ENCODE results near the gene CACTIN. TPM values are rescaled to one million over a fixed set of nuclear protein-coding genes. Genes with fewer than 3 reads are reported as not detected.

CACTIN gene
- total RNA-seq, 1 experiment from 2014 or later: 33.2 TPM

DNA sequence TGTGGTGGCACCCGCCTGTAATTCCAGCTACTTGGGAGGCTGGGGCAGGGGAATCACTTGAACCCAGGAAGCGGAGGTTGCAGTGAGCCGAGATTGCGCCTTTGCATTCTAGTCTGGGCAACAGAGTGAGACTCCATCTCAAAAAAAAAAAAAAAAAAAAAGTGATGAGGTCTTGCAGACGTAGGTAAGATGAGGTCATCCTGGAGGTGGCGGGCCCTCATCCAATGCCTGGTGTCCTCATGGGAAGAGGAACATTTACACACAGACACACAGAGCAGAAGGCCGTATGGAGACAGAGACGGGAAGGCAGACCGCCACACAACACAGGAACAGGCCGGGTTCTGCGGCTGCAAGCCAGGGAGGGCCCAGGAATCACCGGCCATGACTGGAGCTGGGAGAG lies 4.4 kb downstream of the CACTIN start:
- Histone ChIP-seq H3K4me2 (ENCODE audit: low read length) (no peak overlapping the region), H3K27me3 (ENCODE audit: insufficient read depth, low read length) (no peaks in the 10 kb centered on the region), H3K9ac (ENCODE audit: low read length) (no peak overlapping the region), H3K9me2 (ENCODE audit: insufficient read depth) (no peaks in the 10 kb centered on the region), H3K79me2 (ENCODE audit: insufficient read depth, low read length) (peaks cover 32% of the 10 kb centered on the region), H3K4me1 (ENCODE audit: control insufficient read depth in 1 of 2, insufficient read depth in 2 of 2, low read length in 2 of 2) (peaks cover 7 to 18% of the 10 kb centered on the region in 2 experiments; a peak in 3 of 4 replicates), H3K27ac (ENCODE audit: low read depth, low read length) (no peak overlapping the region), H3K36me3 (ENCODE audit: control insufficient read depth in 1 of 2, insufficient read depth in 2 of 2, low read length in 2 of 2) (peaks cover 0 to 5% of the 10 kb centered on the region in 2 experiments; a peak in 2 of 4 replicates), H2AFZ (ENCODE audit: low read depth, low read length, poor library complexity, severe bottlenecking) (no peak overlapping the region), H4K20me1 (ENCODE audit: insufficient read depth) (peaks cover 5% of the 10 kb centered on the region; the same call in 1 of the 2 replicates), H3K4me3 (replicated peaks in 1 of 2; ENCODE audit: low read depth in 1 of 2, low read length in 2 of 2) (no peak overlapping the region), H3K9me3 (ENCODE audit: control insufficient read depth in 1 of 2, insufficient read depth in 1 of 2, low read depth in 1 of 2, low read length in 2 of 2) (no peaks in the 10 kb centered on the region)
- DNase-seq (ENCODE audit: low read depth, low spot score) (no peak), ATAC-seq (no peak)
- POLR2A ChIA-PET: no interaction called here
- intact Hi-C loops (cut with micrococcal nuclease): no loop called here
- RAD21 ChIA-PET (ENCODE audit: low non-redundant PET in 1 of 2, low total read pairs in 2 of 2, uncharacterized antibody in 2 of 2, unreplicated experiment in 2 of 2): no interaction called here
- BruUV-seq (replicated peaks): no TSS peak
- CTCF ChIA-PET: no interaction called here
- TF ChIP-seq ZFX (IDR thresholded peaks at IDR 0.05) (no peak), ELF1 (IDR thresholded peaks at IDR 0.05; ENCODE audit: borderline replicate concordance, low read depth) (no peak), CEBPB (IDR thresholded peaks at IDR 0.05; ENCODE audit: low read depth) (no peak), SP1 (IDR thresholded peaks at IDR 0.05; ENCODE audit: low read depth) (no peak), FOSL1 (IDR thresholded peaks at IDR 0.05; ENCODE audit: low read depth) (no peak), EGR1 (IDR thresholded peaks at IDR 0.05; ENCODE audit: low read depth) (no peak), JUND (IDR thresholded peaks at IDR 0.05) (no peak), EZH2 (IDR thresholded peaks at IDR 0.05) (no peak), ZNF274 (IDR thresholded peaks at IDR 0.05; ENCODE audit: low read depth, low read length) (no peak), YY1 (IDR thresholded peaks at IDR 0.05; ENCODE audit: extremely low read depth, insufficient replicate concordance, low read depth, low read length) (no peak), EZH2phosphoT487 (IDR thresholded peaks at IDR 0.05; ENCODE audit: borderline replicate concordance) (no peak), RAD21 (IDR thresholded peaks at IDR 0.05; ENCODE audit: low read depth) (no peak), POLR2AphosphoS5 (IDR thresholded peaks at IDR 0.05; ENCODE audit: low read depth, low read length) (no peak), CBX3 (IDR thresholded peaks at IDR 0.05; ENCODE audit: low read depth) (no peak), TCF7L2 (IDR thresholded peaks at IDR 0.05; ENCODE audit: borderline replicate concordance, extremely low read depth, insufficient read depth, insufficient read length) (no peak), SIN3A (IDR thresholded peaks at IDR 0.05; ENCODE audit: low read depth) (no peak)
- TF ChIP-seq, protein P1, sequence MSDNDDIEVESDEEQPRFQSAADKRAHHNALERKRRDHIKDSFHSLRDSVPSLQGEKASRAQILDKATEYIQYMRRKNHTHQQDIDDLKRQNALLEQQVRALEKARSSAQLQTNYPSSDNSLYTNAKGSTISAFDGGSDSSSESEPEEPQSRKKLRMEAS (IDR thresholded peaks at IDR 0.05): no peak
- TF ChIP-seq, protein P2, sequence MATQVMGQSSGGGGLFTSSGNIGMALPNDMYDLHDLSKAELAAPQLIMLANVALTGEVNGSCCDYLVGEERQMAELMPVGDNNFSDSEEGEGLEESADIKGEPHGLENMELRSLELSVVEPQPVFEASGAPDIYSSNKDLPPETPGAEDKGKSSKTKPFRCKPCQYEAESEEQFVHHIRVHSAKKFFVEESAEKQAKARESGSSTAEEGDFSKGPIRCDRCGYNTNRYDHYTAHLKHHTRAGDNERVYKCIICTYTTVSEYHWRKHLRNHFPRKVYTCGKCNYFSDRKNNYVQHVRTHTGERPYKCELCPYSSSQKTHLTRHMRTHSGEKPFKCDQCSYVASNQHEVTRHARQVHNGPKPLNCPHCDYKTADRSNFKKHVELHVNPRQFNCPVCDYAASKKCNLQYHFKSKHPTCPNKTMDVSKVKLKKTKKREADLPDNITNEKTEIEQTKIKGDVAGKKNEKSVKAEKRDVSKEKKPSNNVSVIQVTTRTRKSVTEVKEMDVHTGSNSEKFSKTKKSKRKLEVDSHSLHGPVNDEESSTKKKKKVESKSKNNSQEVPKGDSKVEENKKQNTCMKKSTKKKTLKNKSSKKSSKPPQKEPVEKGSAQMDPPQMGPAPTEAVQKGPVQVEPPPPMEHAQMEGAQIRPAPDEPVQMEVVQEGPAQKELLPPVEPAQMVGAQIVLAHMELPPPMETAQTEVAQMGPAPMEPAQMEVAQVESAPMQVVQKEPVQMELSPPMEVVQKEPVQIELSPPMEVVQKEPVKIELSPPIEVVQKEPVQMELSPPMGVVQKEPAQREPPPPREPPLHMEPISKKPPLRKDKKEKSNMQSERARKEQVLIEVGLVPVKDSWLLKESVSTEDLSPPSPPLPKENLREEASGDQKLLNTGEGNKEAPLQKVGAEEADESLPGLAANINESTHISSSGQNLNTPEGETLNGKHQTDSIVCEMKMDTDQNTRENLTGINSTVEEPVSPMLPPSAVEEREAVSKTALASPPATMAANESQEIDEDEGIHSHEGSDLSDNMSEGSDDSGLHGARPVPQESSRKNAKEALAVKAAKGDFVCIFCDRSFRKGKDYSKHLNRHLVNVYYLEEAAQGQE (IDR thresholded peaks at IDR 0.05; ENCODE audit: low read depth): no peak
